GM21367 (cell line): ENCODE results near the gene STX7.
"Not testable (repeated sequence)": the region's sequence is repeated elsewhere in the genome, so short reads cannot be mapped to it uniquely, and the experiment has no call there.

Source experiments
- ATAC-seq: cut with Tn5 transposase; IDR thresholded peaks from one replicate; pipeline ENCODE4 v1.9.1; 2021; ENCODE audit not compliant: unreplicated experiment

The STX7 gene, protein sequence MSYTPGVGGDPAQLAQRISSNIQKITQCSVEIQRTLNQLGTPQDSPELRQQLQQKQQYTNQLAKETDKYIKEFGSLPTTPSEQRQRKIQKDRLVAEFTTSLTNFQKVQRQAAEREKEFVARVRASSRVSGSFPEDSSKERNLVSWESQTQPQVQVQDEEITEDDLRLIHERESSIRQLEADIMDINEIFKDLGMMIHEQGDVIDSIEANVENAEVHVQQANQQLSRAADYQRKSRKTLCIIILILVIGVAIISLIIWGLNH

GRCh38 chr6:132512638-132513632 is at the start of gene STX7:
TSS of gene STX7 (minus strand) at chr6:132513116. CDS start at chr6:132503530, 9,586 bp downstream.
- peak; percentile 86 for ATAC-seq

- ATAC-seq = not testable (repeated sequence)
Observed at GRCh38 chr6:132560087-132560486, 47.2 kb upstream of the STX7 start.

DNA sequence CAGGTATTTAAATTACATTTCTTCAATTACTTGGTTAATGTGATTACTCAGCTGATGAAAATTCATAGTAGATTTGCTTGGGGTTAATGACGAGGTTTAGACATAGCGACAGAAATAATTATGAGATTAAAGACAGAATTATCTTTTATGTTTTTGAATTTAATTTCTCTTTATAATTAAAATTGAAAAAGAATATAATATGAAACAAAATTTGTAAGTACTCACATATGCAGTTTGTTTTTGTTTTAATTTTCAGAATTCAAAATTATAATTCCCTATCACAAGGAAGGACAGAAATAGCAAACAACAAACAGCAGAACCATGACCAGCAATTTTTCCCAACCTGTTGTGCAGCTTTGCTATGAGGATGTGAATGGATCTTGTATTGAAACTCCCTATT is 39.5 kb upstream of the STX7 start, which contains the start of gene TAAR8:
Gene TAAR8, plus strand, starts transcription at position 301 of the 400 bp plus-strand sequence. Its CDS starts 21 bp downstream, at position 322.
- ATAC-seq = no peak

GRCh38 chr6:132551214-132551613 is 38.3 kb upstream of the STX7 start:
- no peak for ATAC-seq

- ATAC-seq = no peak
Observed at GRCh38 chr6:132548746-132549463, 36.0 kb upstream of the STX7 start.

DNA sequence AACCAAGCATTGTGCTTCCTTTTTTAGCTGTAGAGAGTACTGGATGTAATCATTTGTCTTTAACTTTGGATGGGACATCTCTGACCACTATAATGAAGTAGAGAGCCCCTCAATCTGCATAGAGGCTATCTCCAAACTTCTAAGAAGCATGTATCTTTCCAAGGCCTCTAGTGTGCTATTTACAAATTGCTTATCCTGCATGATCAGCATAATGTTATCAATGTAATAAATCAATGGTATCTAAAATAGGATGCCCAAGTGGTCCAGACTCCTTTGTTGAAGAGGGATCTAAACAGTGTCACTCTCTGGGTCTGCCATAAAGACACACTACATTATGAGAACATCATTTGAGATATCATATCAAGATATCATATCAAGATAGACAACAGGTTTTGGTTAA is 31.9 kb upstream of the STX7 start:
- ATAC-seq = no peak

GRCh38 chr6:132537977-132538376 is 25.1 kb upstream of the STX7 start, which contains the start of gene TAAR9:
TSS of gene TAAR9 (plus strand) at chr6:132538277. CDS start at chr6:132538290, 13 bp downstream.
- ATAC-seq = no peak

DNA sequence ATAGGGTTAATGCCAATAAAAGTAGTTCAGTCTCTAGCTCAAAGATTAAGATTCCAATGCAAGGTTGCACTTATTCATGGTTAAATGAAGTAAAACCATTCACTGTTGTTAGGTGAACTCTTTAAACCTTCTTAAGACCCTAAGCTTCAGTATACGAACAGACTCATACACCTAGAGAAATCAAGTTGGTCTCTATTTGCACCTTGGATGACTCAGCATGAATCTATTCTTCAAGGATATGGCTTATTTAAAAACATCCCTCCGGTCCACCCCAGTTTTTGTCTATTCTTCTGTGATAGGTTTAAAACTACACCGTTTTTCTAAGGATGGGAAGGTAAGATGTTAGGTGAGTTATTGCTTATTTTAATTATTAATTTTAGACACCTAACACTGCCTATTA is 24.2 kb upstream of the STX7 start:
- no peak for ATAC-seq

GRCh38 chr6:132534546-132534945 is 21.6 kb upstream of the STX7 start:
- ATAC-seq = not testable (repeated sequence)

GRCh38 chr6:132530293-132530974 is 17.5 kb upstream of the STX7 start:
- ATAC-seq = peak; percentile 93

GRCh38 chr6:132527791-132528190 is 14.9 kb upstream of the STX7 start:
- ATAC-seq = no peak

DNA sequence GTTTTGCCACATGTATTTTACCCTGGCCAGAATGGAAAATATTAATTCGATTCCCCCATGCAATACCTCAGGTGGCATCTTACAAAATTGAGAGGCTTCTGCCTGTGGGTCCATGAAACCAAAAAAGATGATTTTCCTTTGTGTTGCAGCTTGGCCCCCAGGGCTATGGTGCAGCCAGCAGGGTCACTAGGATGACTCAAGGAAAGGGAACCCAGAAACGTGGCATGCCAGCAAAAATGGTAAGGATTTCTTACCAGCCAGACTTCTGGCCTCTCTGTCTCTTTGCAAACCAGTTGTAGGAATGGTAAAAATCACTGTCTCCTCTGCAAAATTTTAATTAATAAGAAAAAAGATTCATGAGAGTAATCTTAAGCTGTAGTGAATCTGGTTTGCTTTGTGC is 13.5 kb upstream of the STX7 start:
- no peak for ATAC-seq

DNA sequence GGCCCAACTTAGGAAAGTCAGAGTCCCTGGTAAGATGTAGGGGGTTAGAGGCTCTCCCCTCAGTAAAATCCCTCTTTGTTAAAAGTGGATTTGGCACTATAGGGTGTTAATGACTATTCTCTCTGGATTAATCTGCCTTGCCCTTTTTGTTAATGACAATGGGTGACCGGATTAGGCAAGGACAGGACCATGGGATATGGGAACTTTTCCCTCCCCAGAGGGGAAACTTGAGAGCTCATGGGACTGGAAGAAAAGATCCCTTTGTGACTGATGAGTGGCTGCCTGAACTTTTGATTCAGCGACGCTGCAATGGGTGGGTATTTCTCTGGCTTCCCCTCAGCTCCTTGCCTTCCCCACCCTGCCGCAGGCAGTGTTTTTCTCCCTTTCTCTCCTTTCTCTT is 12.9 kb upstream of the STX7 start:
- ATAC-seq = no peak

DNA sequence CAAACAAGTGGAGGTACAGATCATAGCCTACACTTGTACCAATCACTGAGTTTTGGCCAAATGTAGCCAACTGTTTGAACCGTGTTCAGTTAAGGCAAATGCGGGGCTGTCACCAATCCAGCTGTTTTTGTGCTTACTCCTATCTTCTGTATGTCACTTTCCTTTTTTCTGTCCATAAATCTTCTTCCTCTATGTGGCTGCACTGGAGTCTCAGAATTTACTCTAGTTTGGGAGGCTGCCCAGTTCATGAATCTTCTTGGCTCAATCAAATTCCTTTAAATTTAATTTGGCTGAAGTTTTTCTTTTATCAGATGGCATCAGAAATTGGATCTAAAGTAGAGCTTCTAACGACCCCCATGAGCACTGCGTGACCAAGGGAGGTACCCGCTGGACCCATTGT is 11.7 kb upstream of the STX7 start:
- no peak for ATAC-seq

- ATAC-seq = no peak
Observed at GRCh38 chr6:132520953-132521352, 8.0 kb upstream of the STX7 start.

GRCh38 chr6:132515386-132515785 is 2.5 kb upstream of the STX7 start:
- no peak for ATAC-seq

- no peak for ATAC-seq
Observed at GRCh38 chr6:132513831-132514545, 1.1 kb upstream of the STX7 start.

- no peak for ATAC-seq
Observed at GRCh38 chr6:132512342-132512637, 626 bp downstream of the STX7 start.

- no peak for ATAC-seq
Observed at GRCh38 chr6:132511831-132512220, 1.1 kb downstream of the STX7 start.

DNA sequence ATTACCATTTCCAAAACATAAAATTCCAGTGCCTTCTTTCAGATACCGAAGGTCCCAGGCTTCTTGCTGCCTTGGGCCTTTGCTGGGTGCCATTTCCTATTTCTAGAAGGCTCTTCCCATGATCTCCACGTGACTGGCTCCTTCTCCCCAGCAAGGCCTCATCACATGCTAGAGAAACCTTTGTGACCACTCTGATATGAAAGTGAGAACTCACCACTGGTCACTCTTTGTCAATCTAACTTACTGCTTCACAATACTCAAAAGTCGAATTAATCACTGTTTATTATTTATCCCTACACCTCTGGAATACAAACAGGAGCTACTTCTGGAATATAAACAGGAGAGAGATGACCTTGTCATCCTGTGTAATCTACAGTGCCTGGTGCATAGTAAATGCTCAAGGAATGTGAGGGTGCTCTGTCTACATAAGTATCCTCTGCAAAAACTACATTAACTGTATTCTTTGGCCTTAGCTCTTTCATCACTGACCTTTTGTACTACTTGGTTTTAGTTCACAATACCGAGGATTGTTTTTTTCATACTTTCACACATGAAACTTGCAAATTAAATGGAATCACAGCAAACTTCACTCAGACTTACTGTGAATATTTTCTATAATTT is 1.6 kb downstream of the STX7 start:
- ATAC-seq = no peak
